Measurements from ENCODE around the gene NUP153.
"Not testable (repeated sequence)": the region's sequence is repeated elsewhere in the genome, so short reads cannot be mapped to it uniquely, and the experiment has no call there.

Gene NUP153

DNA sequence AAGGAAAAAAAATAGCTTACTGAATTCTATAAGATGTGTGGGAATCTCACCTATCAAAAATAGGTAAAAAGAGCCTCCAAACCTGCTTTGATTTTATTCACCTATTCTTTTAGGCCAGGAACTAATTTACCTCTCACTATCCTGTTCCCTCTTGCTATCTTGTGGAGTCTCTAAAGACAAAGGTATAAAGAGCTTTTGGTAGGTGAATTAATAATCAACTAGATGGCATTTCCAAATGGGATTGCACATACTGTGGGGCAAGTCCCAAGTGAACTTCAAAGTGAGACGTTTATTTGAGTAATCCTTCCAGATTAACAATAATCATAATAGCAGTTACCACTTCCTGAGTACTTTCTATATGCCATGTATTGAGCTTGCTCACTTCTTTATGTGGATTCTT lies 103.8 kb downstream of the NUP153 start:
- DNase-seq (ENCODE audit: low read depth in 3 of 3) = no peak

GRCh38 chr6:17601386-17601703 lies 105.4 kb downstream of the NUP153 start:
- no peak for DNase-seq (ENCODE audit: low read depth in 3 of 3)

DNA sequence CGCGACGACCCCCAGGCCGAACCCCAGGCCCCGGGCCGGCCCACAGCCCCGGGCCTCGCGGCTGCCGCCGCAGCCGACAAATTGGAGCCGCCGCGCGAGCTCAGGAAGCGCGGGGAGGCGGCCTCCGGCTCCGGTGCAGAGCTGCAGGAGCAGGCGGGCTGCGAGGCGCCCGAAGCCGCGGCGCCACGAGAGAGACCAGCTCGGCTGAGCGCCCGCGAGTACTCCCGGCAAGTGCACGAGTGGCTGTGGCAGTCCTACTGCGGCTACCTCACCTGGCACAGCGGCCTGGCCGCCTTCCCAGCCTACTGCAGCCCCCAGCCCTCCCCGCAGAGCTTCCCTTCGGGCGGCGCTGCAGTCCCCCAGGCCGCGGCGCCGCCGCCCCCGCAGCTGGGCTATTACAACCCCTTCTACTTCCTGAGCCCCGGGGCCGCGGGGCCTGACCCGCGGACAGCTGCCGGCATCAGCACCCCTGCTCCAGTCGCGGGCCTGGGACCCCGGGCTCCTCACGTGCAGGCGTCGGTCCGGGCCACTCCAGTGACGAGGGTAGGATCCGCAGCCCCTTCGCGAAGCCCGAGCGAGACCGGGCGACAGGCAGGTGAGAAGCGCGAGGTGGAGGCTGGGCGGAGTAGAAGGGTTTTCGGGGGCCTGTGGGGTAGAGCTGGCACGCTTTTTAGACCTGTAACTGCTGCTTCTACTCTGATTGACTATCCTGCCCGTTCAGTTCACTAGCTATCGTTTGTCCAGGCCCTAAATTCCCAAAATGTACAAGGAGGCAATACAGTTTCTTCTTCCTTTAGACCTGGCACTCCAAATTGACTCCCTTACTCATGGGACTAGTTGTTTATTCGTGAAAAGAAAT lies 106.0 kb downstream of the NUP153 start:
- DNase-seq (ENCODE audit: low read depth in 3 of 3) = peak in 1 of 3 experiments; percentile 31

GRCh38 chr6:17599877-17600526 lies 106.7 kb downstream of the NUP153 start, which contains the start of gene FAM8A1:
Gene FAM8A1 (plus strand): TSS chr6:17600302. CDS start chr6:17600410, 108 bp downstream.
- peak; percentile 91 to 96 (median 95) for DNase-seq (ENCODE audit: low read depth in 3 of 3)

DNA sequence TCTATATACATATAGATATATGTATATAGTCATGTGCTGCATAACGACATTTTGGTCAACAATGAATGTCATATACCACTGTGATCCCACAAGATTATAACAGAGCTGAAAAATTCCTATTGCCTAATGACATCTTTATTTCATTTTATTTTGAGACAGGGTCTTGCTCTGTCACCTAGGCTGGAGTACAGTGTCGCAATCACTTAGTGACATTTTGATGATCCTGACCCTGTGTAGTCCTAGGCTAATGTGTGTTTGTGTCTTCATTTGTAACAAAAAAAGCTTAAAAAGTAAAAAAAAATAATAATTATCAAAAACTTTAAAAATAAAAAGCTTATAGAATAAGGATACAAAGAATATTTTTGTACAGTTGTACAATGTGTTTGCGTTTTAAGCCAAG lies 110.6 kb downstream of the NUP153 start:
- DNase-seq (ENCODE audit: low read depth in 3 of 3) = no peak

DNA sequence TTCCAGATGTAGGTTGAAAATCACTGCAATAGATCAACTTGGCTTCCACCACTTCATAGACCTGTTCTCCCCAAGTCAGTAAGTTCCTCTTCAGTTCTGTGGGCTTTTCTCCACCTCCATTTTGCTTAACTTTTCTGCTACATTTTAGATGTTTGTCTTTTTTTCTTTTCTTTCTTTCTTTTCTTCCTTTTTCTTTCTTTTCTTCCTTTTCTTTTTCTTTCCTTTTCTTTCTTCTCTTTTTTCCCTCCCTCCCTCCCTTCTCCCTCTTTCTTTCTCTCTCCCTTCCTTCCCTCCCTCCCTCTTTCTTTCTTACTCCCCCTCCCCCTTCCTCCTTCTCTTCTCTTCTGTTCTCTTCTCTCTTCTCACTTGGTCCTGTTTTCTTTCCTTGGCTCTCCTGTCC lies 113.5 kb downstream of the NUP153 start:
- DNase-seq (ENCODE audit: low read depth in 3 of 3) = no peak

DNA sequence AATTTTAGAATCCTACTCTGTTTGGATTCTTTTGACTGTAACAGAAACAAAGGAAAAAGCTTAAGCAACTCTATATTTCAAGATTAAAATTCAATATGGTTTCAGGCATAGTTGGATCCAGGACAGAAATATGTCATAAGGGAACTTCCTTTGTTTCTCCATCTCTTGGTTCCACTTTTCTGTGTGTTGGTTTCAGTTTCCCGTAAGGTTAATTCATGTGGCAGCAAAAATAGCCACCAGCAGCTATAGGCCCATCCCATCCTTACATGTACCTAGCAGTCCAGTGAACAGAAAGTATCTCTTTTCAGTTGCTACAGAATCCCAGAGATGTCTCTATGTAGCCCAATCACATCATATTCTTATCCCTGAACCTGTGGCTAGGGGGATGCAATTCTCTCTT lies 115.4 kb downstream of the NUP153 start:
- DNase-seq (ENCODE audit: low read depth in 3 of 3) = no peak

- no peak for DNase-seq (ENCODE audit: low read depth in 3 of 3)
Measured at GRCh38 chr6:17589406-17590096, 117.2 kb downstream of the NUP153 start.

DNA sequence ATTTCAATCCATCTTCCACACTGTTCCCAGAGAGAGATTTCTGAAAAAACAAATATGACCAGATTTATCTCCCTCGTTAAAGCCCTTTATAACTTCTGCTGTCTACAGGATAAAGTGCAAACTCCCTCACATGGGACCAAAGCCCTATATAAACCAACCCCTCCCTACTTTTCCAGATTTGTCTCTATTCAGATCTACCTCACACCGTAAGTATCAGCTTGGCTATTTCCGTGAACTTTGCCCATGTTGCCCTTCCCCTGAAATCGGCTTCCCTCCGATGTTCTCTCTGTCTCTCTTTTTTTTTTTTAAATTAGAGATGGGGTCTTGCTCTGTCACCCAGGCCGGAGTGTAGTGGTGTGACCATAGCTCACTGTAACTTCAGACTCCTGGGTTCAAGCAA lies 118.7 kb downstream of the NUP153 start:
- DNase-seq (ENCODE audit: low read depth in 3 of 3) = no peak

GRCh38 chr6:17586623-17587022 lies 120.1 kb downstream of the NUP153 start:
- DNase-seq (ENCODE audit: low read depth in 3 of 3) = not testable (repeated sequence)

DNA sequence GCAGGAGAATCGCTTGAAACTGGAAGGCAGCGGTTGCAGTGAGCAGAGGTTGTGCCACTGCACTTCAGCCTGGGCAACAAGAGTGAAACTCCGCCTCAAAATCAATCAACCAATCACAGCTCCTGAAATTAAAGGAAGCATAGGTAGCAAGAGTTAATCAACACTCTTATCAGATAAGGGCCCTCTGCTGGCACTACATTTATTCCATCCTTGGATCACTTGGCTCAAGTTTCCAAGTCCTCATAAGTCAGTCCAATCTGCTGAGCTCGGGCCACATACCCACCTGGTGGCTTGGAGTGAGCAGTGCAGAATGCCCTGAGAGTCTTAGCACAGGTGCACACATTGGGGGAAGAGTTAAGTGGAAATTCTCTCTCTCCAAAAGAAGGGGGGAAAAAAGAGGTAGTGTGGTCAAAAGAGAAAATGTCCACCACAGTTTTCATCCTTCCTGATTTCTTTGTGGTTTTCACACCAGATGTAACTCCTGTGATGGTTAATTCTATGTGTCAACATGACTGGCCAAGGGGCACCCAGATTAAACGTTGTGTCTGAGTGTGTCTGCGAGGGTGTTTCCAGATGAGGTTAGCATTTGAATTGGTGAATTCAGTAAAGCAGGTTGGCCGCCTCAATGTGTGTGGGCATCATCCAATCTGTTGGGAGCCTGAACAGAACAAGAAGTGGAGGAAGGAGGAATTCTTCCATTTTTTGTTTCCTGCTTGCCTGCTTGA lies 120.8 kb downstream of the NUP153 start:
- no peak for DNase-seq (ENCODE audit: low read depth in 3 of 3)

DNA sequence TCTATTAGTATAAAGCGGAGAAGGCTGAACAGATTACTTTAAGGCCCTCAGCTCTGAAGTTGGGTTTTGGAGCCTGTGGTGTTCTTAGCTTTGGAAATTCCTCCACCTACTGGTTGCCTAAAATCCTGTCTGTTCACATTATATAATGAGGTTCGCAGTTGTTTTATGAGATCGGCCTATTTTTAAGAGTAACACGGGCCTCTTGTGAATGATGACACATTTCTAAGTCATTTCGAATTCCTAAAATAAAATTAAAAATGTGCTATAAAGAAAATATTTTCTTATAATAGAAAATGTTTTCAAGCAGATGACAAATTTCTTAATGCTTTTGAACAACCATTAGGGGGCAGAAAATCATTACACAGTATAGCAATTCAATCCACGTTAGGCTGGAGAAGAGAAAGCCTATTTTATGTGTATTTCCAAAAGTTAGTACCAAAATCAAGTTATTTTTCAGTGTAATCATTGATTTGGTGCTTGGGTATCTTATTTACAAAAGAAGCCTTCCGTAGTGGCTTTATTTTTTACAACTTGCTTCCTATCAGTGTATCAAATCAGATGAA lies 122.4 kb downstream of the NUP153 start:
- no peak for DNase-seq (ENCODE audit: low read depth in 3 of 3)

DNA sequence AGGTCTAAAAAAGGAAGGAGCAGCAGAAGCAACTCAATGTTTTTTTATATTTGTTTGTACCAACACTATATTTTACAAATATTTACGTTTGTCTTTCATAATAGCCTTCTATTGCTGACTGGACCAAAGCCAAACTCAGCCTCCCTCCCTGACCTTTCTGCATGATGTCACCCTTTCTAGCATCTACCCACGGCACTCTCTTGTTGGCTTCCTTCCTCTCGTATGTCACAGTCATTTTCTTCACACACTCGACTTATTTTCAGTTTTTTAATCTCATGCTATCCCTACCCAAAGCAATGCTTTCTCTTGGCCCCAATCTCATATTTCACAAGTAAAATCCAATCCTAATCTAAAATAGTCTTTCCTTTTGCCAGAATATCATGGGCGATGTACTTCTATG lies 122.9 kb downstream of the NUP153 start:
- DNase-seq (ENCODE audit: low read depth in 3 of 3) = no peak

DNA sequence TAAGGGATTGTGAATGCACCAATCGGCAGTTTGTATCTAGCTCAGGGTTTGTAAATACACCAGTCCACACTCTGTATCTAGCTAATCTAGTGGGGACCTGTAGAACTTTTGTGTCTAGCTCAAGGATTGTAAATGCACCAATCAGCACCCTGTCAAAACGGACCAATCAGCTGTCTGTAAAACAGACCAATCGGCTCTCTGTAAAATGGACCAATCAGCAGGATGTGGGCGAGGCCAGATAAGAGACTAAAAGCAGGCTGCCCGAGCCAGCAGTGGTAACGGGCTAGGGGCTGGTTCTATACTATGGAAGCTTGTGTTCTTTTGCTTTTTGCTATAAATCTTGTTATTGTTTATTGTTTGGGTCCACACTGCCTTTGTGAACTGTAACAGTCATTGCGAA lies 125.4 kb downstream of the NUP153 start:
- not testable (repeated sequence) for DNase-seq (ENCODE audit: low read depth in 3 of 3)

DNA sequence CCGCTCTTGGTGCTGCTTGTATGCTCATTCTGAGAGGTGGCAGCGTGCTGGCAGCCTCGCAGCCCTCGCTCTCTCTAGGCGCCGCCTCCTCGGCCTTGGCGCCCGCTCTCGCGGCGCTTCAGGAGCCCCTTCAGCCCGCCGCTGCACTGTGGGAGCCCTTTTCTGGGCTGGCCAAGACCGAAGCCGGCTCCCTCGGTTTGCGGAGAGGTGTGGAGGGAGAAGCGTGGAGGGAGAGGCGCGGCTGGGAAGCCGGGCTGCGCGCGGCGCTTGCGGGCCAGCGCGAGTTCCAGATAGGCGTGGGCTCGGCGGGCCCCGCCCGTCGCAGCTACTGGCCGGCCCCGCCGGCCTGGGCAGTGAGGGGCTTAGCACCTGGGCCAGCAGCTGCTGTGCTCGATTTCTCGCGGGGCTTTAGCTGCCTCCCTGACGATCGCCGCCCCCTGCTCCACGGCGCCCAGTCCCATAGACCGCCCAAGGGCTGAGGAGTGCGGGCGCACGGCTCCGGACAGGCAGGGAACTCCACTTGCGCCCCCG lies 126.1 kb downstream of the NUP153 start:
- peak in 1 of 3 experiments; percentile 27 for DNase-seq (ENCODE audit: low read depth in 3 of 3)

- DNase-seq (ENCODE audit: low read depth in 3 of 3) = no peak
Measured at GRCh38 chr6:17577059-17577458, 129.7 kb downstream of the NUP153 start.

DNA sequence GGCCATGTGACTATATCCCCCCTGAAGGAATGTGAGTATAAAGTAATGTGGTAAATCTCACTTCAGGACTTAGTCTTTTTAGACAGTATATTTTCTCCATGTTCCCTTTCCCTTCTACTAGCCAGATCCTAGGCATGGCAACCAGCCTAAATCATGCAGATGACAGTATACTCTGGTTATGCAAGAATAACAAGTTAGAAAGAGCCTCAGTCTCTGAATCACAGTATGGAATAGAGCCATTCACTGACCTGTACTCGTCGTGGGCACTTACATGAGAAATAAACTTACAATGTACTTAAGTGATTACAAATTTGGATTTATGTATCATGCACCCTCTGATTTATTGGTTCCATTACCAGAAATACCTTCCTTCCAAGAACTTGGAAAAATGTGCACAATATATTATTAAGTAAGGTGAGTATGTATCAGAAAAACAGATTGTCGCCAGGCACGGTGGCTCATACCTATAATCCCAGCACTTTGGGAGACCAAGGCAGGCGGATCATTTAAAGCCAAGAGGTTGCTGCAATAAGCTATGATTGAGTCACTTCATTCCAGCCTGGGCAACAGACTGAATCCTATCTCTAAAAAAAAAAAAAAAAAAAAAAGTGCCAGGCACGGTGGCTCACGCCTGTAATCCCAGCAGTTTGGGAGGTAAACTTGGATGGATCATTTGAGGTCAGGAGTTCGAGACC lies 131.7 kb downstream of the NUP153 start:
- no peak for DNase-seq (ENCODE audit: low read depth in 3 of 3)

DNA sequence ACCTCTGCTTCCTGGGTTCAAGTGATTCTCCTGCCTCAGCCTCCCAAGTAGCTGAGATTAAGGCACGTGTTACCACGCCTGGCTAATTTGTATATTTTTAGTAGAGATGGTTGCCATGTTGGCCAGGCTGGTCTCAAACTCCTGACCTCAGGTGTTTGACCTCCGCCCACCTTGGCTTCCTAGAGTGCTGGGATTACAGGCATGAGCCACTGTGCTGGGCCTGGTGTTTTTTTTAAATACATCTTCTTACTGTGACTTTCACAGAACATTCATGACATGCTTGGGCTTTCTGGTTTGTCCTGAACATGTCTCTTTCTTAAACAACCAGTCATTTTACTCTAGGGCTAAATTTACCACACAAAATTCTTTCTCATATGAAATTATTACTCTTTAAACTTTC lies 141.3 kb downstream of the NUP153 start:
- DNase-seq (ENCODE audit: low read depth in 3 of 3) = no peak
